ENCODE measurements around the gene SORCS3. TPM values are rescaled to one million over a fixed set of nuclear protein-coding genes. Genes with fewer than 3 reads are reported as not detected.

SORCS3 gene
- total RNA-seq, 1 experiment from 2014 or later = 0.04 TPM

DNA sequence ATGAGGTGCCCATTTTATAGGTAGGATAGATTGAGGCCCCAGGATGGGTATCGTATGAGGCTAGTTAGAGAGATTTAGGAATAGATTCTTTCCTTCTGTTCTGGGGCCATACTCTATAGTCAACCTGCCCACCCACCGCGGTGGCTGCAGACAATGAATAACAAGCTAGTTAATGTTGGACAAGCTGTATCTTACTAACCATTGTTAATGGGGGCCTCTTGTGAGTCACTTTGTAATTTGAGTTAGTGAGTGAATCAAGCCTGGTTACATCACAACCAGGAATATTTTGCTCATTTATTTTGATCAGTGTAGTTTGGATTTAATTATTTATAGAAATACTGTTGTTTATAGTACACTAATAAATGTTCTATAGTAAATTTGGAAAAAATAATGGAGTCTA, 7.3 kb downstream of the SORCS3 start:
- no peak overlapping the region for H2BK5ac ChIP-seq (ENCODE audit: insufficient read length, low read length)
- H4K8ac ChIP-seq (replicated peaks; ENCODE audit: insufficient read length, low read depth, low read length) = no peak overlapping the region
- Mint-ChIP-seq H3K27me3 (ENCODE audit: low read depth) (peaks cover 61% of the 10 kb centered on the region), H3K4me3 (no peak overlapping the region), H3K36me3 (ENCODE audit: insufficient read depth in 1 of 3, low read depth in 3 of 3) (no peaks in the 10 kb centered on the region; a peak in 1 of 7 replicates), H3K9me3 (no peaks in the 10 kb centered on the region), H3K27ac (no peak overlapping the region), H3K4me1 (peaks cover 0 to 7% of the 10 kb centered on the region in 2 experiments; a peak in 2 of 4 replicates)
- H4K91ac ChIP-seq (ENCODE audit: insufficient read length, low read depth, low read length) = no peak overlapping the region
- H3K4ac ChIP-seq (ENCODE audit: low read depth, low read length) = no peak overlapping the region
- no peak overlapping the region for H4K5ac ChIP-seq (ENCODE audit: insufficient read length, low read depth, low read length)
- H3K14ac ChIP-seq (ENCODE audit: insufficient read depth, low read length) = no peak overlapping the region
- H3K79me1 ChIP-seq (ENCODE audit: insufficient read depth, low read depth, low read length, poor library complexity, severe bottlenecking) = no peaks in the 10 kb centered on the region
- no peak overlapping the region for H3T11ph ChIP-seq (ENCODE audit: low read length)
- WGBS (ENCODE audit: extremely low coverage, insufficient read length, low lambda C conversion rate) = no CpG with 5 or more reads among the region's 3 CpGs
- no peaks in the 10 kb centered on the region for H3K9me3 ChIP-seq (ENCODE audit: control insufficient read depth, low read depth, low read length)
- H3K9ac ChIP-seq (ENCODE audit: extremely low read depth, insufficient read length, low read length) = no peak overlapping the region
- H3K56ac ChIP-seq (ENCODE audit: insufficient read length, low read depth, low read length) = no peak overlapping the region
- no peak overlapping the region for H2AFZ ChIP-seq (ENCODE audit: low read length)
- no peak overlapping the region for H2AK5ac ChIP-seq (ENCODE audit: insufficient read length, low read length)
- no peak overlapping the region for H3K27ac ChIP-seq (ENCODE audit: insufficient read length, low read depth, low read length)
- H2BK120ac ChIP-seq (ENCODE audit: low read depth, low read length, poor library complexity, severe bottlenecking) = no peak overlapping the region
- H3K4me2 ChIP-seq (ENCODE audit: insufficient read depth, insufficient read length, low read length) = no peak overlapping the region
- TF ChIP-seq, protein P1, sequence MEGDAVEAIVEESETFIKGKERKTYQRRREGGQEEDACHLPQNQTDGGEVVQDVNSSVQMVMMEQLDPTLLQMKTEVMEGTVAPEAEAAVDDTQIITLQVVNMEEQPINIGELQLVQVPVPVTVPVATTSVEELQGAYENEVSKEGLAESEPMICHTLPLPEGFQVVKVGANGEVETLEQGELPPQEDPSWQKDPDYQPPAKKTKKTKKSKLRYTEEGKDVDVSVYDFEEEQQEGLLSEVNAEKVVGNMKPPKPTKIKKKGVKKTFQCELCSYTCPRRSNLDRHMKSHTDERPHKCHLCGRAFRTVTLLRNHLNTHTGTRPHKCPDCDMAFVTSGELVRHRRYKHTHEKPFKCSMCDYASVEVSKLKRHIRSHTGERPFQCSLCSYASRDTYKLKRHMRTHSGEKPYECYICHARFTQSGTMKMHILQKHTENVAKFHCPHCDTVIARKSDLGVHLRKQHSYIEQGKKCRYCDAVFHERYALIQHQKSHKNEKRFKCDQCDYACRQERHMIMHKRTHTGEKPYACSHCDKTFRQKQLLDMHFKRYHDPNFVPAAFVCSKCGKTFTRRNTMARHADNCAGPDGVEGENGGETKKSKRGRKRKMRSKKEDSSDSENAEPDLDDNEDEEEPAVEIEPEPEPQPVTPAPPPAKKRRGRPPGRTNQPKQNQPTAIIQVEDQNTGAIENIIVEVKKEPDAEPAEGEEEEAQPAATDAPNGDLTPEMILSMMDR (conservative IDR thresholded peaks at IDR 0.05) = no peak
- H2BK12ac ChIP-seq (ENCODE audit: insufficient read length, low read depth, low read length) = no peak overlapping the region
- no peak overlapping the region for H2BK20ac ChIP-seq (ENCODE audit: low read depth, low read length, poor library complexity, severe bottlenecking)
- DNase-seq = no peak
- H3K27me3 ChIP-seq (ENCODE audit: insufficient read depth, low read length) = peaks cover 6% of the 10 kb centered on the region; the same call in 1 of the 2 replicates
- no peak overlapping the region for H3K18ac ChIP-seq (ENCODE audit: insufficient read length, low read depth, low read length)
- no peaks in the 10 kb centered on the region for H3K79me2 ChIP-seq (ENCODE audit: insufficient read depth, low read length)
- no peaks in the 10 kb centered on the region for H4K20me1 ChIP-seq (ENCODE audit: control insufficient read depth, insufficient read depth, insufficient read length)
- no peak overlapping the region for H2BK15ac ChIP-seq (ENCODE audit: low read depth, low read length)
- no peak overlapping the region for H3K23ac ChIP-seq (ENCODE audit: insufficient read length, low read depth, low read length)
- H3K23me2 ChIP-seq (ENCODE audit: insufficient read length, low read depth, low read length, poor library complexity, severe bottlenecking) = no peaks in the 10 kb centered on the region
- H3K4me1 ChIP-seq (ENCODE audit: insufficient read depth, low read length) = no peaks in the 10 kb centered on the region

Data from H9 (cell line).